HG02571 (cell line): ENCODE results near the gene TREML4.

Source experiments
- ATAC-seq: cut with Tn5 transposase; IDR thresholded peaks from one replicate; pipeline ENCODE4 v1.9.1; 2021; ENCODE audit warnings: mild to moderate bottlenecking, moderate library complexity; ENCODE audit not compliant: unreplicated experiment

Gene TREML4

DNA sequence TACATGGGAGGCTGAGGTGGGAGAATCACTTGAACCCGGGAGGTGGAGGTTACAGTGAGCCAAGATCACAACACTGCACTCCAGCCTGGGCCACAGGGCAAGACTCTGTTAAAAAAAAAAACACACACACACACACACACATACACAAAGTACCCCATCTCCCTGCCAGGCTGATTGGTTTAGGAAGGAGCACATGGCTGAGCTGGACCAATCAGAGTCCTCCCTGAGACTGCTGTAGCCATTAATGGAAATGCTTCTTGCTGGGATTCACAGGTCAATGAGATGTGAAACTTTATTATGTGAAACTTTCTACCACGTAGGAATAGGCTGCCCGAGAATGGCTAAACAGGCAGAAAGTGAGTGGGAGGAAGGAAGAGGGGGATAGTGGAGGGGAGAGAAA lies 55.5 kb downstream of the TREML4 start:
- no peak for ATAC-seq

DNA sequence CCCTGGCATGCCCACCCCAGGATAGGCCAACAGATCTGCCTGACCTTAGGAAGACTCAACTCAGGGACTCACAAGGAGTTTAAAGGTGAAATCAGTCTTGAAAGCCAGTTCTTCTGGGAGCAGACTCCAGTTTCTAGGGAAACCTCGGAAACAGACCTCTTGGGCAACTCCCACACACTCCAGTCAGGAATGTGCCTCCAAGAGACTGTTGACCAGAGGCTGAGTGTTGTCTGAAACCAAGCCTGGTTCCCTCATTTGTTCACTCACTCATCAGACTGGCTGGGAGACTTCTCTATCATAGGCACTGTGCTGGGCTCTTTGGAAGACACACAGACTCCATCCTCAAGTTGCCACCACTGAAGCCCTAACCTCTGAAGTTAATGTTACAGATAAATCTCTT lies 56.6 kb downstream of the TREML4 start:
- no peak for ATAC-seq

DNA sequence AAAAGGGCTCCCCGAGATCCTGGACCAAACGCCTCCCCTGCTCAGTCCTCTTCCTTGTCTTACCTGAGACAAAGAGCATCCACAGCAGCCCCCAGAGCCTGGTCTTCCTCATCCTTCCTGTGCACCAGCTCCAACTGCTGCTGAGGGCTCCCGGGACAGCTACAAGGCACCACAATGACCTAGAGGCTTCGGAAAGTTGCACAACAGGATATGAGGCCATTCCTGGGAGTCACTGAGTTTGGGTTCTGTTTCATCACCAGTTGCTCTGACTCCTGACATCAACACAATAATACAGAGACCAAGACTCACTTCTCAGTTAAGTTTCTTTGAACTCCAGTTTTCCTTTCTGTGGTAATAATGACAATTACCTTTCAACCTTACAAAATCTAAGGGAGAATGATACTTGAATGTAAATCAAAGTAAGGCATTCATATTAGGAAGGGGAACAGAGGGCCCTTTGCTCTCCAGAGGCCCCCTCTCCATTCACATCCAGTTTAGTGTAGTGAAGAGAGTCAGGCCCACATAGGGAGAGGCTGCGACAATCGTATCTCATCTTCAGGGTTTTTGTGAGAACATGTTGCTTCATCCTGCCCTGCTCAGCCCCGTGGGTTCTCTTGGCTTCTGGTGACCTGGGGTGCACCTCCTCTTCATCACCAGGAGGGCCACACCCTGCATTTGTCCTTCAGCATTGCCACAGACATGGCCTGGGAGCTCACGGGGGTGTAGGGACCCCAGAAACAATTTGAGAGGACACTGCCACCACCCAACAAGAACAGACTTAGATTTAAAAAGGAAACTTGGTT lies 58.6 kb downstream of the TREML4 start, which contains the start of gene TREM1:
Gene TREM1, minus strand, starts transcription at position 139 of the 803 bp plus-strand sequence. Its CDS starts 27 bp downstream, at position 112.
- ATAC-seq, result no peak

DNA sequence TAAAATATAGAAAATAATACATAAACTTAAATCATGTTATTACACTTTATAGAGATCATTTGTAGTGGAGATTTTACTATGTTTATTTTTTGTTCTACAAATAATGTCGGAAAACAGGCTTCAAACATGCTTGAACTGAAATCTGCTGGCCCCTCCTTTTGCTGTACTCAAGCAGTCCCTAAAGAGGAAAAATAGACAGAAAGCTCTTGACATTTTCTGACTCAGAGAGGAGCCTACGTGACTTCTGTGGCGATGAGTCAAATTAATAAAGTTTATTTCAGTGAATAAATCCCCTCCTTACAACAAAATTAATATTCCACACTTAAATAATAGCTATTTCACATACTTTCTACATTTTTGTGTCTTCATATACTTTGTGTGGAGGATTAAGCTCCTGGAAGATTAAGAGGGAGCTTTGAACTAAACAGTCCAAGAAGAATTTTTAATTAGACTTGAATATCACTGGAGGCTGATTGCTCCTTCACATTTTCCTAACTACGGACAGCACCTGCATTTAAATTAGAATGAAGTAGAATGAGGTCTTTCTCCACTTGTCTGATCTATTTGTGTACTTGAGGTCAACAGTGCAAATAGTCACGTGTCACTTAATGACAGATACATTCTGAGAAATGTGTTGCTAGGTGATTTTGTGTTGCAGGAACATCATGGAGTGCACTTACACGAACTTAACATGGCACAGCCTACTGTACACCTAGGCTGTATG lies 60.0 kb downstream of the TREML4 start:
- no peak for ATAC-seq
